Gastroesophageal sphincter (tissue), 3 donors: ENCODE results near the gene CDK1.

Experiments used
- EP300 ChIP-seq: sonication (generic); formaldehyde crosslinking; IDR thresholded peaks from one replicate; pipeline ENCODE4 v1.6.1; 2017; ENCODE audit warnings: antibody characterized with exemption, mild to moderate bottlenecking
- POLR2A ChIP-seq, 2 donors: fragments of 450-650 bp; IDR thresholded peaks; one replicate each; pipeline ENCODE4 v1.6.1; 2017; ENCODE audit warnings: antibody characterized with exemption in 2 of 2, mild to moderate bottlenecking in 2 of 2, moderate library complexity in 1 of 2
- POLR2AphosphoS5 ChIP-seq: sonication (generic); formaldehyde crosslinking; IDR thresholded peaks from one replicate; pipeline ENCODE4 v1.6.1; 2017; ENCODE audit warnings: antibody characterized with exemption
- TF ChIP-seq, protein P1 (sequence below), 4 experiments: fragments of 200-600 bp in 2 of 4; fragments of 450-650 bp in 2 of 4; sonication (generic) in 1 of 4; IDR thresholded peaks; one replicate each; pipeline ENCODE4 v1.5.1; 2017 to 2019; ENCODE audit warnings: antibody characterized with exemption in 4 of 4, mild to moderate bottlenecking in 2 of 4, moderate library complexity in 2 of 4

DNA sequence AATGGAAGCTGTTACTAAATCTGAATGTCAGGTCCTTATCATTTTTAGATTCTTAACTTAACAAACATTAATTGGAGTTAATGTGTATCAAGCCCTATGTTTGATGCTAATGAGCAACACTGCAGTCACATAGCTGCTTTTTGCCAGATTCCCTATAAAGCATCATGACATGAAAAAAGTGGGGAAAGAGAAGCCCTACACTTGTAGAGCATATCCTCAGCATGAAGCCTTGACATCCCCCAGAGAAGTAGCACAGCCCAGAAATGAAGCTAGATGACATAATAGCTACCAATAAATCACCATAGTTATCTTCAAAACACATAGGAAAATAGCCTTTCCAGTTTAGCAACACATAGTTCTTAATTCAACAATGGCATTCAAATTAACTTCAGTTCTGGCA lies 49.2 kb upstream of the CDK1 start:
- TF ChIP-seq, protein P1, sequence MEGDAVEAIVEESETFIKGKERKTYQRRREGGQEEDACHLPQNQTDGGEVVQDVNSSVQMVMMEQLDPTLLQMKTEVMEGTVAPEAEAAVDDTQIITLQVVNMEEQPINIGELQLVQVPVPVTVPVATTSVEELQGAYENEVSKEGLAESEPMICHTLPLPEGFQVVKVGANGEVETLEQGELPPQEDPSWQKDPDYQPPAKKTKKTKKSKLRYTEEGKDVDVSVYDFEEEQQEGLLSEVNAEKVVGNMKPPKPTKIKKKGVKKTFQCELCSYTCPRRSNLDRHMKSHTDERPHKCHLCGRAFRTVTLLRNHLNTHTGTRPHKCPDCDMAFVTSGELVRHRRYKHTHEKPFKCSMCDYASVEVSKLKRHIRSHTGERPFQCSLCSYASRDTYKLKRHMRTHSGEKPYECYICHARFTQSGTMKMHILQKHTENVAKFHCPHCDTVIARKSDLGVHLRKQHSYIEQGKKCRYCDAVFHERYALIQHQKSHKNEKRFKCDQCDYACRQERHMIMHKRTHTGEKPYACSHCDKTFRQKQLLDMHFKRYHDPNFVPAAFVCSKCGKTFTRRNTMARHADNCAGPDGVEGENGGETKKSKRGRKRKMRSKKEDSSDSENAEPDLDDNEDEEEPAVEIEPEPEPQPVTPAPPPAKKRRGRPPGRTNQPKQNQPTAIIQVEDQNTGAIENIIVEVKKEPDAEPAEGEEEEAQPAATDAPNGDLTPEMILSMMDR (IDR thresholded peaks at IDR 0.05): no peak
- no peak for TF ChIP-seq EP300
- no peak for TF ChIP-seq POLR2A (IDR thresholded peaks at IDR 0.05)
- TF ChIP-seq POLR2AphosphoS5: no peak
